Stimulated activated CD8-positive, alpha-beta memory T cell treated with anti-CD3 and anti-CD28 coated beads, Interleukin-2, amount 100 ng/mL, for 1 hour (primary cell): Measurements from ENCODE around the gene MPV17L.
"Not testable (repeated sequence)": the region's sequence is repeated elsewhere in the genome, so short reads cannot be mapped to it uniquely, and the experiment has no call there.

Experiments used
- DNase-seq, 2 donors: peaks; one replicate each; pipeline ENCODE4 v3.0.0-alpha.2; 2020; ENCODE audit warnings: low read depth in 2 of 2

The MPV17L gene

DNA sequence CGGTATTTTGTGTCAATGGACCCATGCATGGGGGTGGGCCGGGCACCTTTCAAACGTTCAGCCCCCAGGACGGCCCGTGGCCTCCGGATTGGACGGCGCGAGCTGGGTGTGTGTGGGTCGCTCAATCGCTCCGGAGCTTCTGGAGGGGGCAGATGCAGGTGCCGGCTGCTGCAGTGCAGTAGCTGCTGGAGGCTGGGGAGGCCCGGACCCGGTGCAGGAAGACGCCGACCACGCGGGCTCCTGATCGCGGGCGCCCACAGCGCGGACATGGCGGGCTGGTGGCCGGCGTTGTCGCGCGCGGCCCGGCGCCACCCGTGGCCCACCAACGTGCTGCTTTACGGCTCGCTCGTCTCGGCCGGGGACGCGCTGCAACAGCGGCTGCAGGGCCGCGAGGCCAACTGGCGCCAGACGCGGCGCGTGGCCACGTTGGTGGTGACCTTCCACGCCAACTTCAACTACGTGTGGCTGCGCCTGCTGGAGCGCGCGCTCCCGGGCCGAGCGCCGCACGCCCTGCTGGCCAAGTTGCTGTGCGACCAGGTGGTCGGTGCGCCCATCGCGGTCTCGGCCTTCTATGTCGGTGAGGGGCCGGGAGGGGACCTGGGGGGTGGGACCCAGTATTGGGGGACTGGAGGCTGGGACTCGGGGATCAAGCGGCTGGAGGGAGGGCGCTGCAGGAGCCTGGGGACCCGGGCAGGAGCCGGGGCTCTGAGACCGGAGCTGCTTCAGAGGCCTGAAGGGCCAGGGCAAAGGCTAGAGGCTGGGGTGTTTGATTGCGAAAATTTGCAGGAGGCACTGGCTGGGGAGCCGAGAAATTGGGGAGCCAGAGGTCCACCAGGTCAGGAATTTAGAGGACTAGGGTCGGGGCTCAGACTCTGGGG, at the start of gene MPV17L:
MPV17L (plus strand) TSS at position 124 of the 878 bp plus-strand sequence; CDS start at position 268, 144 bp downstream.
- not testable (repeated sequence) for DNase-seq

DNA sequence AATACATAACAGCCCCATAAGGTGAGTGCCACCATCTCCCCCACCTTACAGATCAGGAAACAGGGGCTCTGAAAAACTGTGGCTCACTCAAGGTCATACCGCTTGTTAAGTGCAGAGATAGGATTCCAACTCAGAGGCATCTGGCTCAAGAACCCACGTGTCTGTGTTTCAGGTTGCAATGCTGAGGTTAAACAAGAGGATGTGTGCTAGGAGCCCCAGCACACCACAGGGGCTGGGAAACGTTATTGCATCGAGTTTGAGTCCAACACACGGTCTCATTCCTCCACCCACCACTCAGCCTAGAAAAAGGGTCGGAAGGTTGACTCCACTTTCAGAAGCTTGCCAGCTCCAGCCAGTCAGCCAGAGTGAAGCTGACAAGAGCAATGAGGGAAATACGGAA, 46.8 kb upstream of the MPV17L start:
- DNase-seq = not testable (repeated sequence)

DNA sequence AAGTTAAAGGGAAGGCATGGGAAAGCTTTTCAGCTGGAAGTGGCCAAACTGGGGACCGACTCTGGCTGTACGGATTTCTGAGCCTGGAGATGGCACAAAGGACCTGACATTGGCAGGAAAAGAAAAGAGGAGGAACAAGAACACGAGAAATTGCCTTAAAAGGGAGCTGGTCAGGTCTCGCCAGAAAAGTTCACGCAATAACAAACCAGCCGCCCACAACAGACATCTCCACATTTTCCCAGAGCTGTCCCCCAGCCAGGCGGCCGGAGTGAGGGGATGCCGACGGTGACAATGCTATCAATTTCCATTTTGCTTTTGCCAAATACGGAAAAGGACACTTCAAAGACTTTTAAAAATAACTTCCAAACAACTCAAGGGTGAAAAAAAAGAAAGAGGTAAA, 44.3 kb upstream of the MPV17L start:
- DNase-seq = not testable (repeated sequence)

DNA sequence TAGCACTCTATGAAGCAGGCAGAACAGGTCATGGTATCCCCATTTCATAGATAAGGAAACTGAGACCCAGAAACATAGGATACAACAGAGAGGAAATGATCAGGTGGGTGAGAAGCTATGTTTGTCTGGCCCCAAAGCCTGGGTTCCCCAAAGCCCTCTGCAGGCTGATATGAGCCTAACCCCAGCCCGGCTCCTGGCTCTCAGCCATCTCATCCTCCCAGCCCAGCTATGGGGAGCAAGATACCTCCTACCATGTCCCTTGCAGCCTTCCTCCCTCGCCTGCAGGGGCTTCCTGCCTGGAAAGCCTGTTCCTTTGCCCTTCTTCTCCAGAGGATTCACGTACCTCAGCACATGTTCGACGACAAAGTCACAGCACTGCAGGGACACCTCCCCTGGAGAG, 43.8 kb upstream of the MPV17L start:
- DNase-seq = not testable (repeated sequence)

DNA sequence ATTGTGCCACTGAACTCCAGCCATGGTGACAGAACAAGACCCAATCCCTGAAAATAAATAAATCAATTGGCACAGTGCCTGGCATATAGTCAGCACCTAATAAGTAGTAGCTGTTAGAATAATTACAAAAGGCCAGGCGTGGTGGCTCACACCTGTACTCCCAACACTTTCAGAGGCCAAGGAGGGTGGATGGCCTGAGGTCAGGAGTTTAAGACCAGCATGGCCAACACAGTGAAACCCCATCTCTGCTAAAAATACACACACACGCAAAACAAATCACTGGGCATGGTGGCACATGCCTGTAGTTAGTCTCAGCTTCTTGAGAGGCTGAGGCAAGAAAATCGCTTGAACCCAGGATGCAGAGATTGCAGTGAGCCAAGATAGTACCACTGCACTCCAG, 42.7 kb upstream of the MPV17L start:
- not testable (repeated sequence) for DNase-seq

DNA sequence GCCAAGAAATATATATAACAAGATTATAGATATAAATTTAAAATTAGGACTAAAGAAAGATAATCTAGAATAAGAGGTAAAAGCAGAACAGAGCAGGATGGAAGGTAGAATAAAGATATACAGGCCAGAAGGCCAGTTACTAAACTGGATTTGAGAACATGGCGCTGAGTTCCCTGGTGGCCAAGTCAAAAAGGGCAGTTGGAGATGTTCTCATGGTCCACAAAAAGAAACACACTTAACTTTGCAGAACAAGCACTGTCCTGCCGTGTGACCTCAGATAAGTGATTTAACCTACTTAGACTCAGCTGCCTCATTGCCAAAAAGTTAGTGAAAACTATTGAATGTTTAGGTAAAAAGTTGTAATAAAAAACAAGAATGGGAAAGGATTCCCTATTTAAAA, 40.7 kb upstream of the MPV17L start:
- not testable (repeated sequence) for DNase-seq

DNA sequence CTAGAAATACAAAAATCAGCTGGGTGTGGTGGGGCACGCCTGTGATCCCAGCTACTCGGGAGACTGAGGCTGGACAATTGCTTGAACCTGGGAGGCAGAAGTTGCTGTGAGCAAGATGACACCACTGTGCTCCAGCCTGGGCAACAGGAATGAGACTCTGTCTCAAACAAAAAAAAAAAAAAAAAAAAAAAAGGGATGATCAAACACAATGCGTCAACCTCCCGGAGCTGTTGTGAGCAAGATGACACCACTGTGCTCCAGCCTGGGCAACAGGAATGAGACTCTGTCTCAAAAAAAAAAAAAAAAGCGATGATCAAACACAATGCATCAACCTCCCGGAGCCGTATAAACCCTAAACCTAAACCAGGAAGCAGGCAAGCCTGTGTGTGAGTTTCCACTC, 38.1 kb upstream of the MPV17L start:
- DNase-seq = not testable (repeated sequence)

DNA sequence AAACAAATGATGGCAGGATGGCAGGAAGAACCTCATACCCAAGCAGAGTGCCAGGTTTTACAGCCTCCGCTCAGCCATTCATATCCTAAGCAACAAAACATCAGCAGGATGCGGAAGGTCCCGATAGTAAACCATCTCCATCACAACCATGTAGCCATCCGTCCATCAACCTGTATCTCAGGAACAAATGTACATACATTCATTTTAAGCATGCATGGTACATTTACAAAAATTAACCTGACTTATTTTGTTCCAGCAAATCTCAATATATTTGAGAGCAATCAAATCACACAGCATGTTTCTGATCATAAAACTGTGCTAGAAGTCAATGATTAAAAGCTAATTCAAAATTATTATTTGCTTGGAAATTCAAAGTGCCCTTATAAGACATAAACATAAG, 17.4 kb upstream of the MPV17L start, which contains the start of gene NPIPA5:
NPIPA5 (minus strand) TSS at position 101 of the 400 bp plus-strand sequence; CDS start at position 101, 0 bp downstream.
- DNase-seq = not testable (repeated sequence)

DNA sequence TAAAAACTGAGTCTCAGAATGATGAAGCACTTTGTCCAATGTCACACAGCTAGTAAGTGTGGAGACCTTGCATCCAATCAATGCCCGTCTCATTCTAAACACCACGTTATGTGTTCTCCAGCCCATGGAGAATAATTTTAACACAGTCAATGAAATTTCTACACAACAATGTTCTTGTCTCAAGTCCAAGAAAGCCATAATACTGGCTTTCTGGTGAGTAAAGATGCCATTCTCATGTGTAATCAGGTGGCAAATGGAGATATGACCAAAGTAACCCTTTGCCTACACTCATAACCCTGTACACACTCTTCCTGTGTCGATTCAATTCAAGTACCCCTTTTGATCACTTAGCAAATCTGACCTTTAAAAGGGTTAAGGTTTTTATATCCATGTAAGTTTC, 12.7 kb upstream of the MPV17L start:
- not testable (repeated sequence) for DNase-seq

DNA sequence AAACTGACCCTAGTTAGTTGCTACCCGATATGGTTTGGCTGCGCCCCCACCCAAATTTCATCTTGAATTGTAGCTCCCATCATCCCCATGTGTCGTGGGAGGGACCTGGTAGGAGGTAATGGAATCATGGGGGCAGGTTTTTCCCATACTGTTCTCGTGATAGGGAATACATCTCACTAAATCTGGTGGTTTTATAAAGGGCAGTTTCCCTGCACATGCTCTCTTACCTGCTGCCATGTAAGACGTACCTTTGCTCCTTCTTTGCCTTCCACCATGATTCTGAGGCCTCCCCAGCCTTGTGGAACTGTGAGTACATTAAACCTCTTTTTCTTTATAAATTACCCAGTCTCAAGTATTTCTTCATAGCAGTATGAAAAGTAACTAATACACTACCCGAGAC, 7.5 kb upstream of the MPV17L start:
- not testable (repeated sequence) for DNase-seq

DNA sequence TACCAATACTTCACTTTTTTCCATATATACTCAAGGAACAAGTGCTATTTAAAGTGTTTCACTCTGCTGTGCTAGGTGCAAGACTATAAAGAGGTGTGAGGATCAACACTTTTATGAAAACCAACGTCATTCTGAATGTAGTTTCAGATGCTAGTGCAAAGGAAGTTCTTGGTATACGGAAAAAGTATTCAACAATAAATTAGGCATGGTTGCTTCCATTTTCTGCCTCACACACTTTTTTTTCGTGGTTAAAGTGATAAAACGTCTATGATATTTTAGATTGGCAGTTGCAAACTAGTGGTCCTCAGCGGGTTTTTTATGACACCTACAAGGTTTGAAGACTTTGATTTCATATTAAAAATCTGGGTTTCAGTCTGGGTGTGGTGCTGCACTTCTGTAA, 5.6 kb upstream of the MPV17L start:
- not testable (repeated sequence) for DNase-seq

DNA sequence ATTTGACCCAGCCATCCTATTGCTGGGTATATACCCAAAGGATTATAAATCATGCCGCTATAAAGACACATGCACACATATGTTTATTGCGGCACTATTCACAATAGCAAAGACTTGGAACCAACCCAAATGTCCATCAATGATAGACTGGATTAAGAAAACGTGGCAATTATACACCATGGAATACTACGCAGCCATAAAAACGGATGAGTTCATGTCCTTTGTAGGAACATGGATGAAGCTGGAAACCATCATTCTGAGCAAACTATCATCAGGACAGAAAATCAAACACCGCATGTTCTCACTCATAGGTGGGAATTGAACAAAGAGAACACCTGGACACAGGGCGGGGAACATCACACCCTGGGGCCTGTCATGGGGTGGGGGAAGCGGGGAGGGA, 2.5 kb upstream of the MPV17L start:
- not testable (repeated sequence) for DNase-seq

DNA sequence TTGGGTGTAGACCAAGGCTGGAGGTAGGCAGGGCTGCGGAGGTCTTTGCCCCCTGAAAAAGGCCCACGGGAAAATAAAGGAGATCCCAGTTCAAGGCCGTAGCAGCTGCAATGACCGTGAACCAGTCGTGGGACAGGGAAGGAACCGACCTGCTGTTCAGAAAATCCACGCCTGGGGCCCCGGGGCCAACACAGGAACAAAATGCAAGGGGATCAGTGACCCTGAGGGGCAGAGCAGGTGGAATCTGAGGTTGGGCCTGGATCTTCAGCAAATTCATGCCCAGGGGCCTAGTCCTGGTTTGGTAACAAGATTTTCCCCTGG, 915 bp downstream of the MPV17L start:
- DNase-seq = not testable (repeated sequence)

DNA sequence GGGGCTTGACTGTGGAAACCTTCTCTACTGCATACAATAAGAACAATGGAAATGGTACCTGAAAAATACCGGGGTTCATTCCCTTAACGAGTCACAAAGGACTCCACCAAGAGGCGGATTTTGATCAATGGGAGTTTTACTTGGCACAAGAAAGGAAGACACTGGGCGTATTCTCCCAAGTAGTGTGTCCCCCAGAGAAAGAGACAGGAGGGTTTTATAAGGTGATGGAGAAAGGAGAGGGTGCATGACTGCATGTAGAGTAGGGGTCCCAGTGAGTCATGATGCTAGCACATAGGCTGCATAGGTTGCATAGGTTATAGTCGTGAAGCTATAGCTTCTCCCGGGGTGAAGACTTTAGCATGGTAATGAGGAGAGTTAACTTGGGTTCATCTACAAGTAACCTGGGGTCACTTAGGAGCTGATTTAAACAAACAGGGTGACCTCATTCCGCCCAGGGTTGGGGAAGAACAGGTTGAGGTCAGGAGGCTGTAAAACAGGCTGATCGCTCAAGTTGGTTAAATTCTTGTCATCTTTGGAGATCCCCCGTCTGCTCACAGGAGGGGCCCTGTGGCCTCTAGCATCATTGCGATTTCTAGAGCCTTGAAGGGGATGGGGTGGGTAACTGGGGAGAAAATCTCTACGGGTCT, 1.5 kb downstream of the MPV17L start:
- no peak for DNase-seq

DNA sequence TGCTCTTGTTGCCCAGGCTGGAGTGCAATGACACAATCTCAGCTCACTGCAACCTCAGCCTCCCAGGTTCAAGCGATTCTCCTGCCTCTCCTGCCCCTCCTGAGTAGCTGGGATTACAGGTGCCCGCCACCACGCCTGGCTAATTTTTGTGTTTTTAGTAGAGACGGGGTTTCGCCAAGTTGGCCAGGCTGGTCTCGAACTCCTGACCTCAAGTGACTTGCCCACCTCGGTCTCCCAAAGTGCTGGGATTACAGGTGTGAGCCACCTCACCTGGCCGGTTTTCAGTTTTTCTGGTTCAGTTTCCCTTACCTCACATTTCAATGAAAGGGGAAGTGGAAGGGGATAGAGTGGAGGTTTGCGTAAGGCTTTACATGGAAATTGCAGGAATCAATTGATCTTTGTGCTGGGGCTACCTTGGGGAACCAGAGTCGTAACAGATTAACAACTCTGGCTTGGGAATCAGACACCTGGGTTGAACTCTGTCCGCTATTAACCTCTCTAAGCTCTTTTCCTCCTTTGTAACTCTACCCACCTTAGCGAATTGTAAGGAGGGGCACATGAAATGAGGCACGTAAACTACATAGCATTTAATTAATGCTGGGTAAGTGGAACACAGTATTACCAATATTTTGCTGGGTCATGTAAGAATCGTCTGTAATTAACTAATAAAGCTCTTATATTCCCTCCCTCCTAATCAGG, 3.2 kb downstream of the MPV17L start:
- DNase-seq = no peak

DNA sequence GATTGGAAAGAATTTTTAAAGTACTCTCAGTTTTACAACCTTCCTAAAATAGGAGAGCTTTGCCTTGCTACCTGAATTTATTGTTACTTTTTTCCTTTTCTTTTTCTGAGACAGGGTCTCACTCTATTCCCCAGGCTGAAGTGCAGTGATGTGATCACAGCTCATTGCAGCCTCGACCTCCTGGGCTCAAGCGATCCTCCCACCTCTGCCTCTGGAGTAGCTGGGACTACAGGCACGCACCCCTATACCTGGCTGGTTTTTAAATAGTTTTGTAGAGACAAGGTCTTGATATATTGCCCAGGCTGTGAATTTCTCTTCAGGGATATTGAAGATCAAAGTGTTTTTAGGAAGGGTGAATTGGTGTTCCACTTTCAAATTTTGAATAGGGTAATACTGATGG, 3.8 kb downstream of the MPV17L start:
- DNase-seq = no peak

DNA sequence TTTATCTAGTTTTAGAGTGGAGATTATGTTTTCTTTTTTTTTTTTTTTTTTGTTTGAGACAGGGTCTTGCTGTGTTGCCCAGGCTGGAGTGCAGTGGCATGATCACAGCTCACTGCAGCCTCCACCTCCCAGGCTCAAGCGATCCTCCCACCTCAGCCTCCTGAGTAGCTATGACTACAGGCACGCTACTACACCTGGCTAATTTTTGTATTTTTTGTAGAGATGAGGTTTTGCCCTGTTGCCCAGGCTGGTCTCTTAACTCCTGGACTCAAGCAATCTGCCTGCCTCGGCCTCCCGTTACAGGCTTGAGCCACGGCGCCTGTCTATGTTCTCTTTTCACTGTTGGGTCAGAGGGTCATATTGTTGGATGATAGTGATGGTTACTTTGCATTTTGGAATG, 4.8 kb downstream of the MPV17L start:
- DNase-seq = not testable (repeated sequence)

DNA sequence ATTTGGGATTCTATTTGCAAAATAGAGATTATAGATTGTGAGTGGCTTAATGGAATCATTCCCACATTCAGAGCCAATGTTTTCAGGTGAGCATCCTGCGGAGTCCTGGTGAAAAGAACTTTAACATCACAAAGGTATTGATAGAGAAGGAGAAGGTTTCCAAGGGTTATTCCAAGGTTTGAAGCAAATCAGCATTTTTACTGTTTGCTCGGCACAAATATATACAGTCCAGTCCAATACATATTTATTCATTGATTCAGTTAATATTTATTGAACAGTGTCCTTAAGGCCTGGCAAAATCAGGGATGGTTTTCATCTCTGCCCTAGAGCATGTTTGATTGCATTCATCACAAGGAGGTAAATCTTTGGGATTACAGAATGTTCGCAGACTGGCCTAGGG, 6.4 kb downstream of the MPV17L start:
- DNase-seq = no peak

DNA sequence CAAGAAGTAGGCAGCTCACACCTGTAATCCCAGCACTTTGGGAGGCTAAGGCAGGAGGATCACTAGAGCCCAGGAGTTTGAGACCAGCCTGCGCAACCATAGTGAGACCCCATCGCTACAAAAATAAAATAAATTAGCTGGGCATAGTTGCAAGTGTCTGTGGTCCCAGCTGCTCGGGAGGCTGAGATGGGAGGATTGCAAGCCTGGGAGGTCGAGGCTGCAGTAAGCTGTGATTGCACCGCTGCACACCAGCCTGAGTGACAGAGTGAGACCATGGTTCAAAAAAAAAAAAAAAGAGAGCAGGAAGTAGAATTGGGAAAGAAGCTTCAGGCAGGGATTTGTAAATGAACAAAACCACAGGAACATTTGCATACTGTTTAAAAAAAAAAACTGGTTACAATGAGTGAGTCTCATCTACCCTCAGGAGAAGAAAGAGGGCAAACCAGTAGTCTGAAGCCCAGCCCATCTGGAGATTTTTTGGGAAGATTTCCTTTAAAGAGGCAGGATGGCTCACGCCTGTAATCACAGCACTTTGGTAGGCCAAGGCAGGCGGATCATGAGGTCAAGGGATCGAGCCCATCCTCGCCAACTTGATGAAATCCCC, 7.9 kb downstream of the MPV17L start:
- no peak for DNase-seq

DNA sequence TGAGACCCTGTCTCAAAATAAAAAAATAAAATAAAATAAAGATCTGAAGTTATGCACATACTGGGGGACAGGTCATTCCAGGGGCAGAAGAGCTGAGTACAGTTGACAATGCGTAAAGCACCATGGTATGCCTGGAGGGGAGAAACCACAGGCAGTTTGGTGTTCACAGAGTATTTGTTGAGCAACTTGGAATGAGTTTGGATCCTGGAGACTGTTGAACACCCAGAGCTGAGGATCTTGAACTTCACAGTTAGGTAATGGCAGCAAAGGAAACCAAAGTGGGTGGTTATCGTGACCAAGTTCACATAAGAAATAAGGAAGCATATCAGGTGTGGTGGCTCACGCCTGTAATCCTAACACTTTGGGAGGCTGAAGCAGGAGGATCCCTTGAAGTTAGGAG, 8.5 kb downstream of the MPV17L start:
- not testable (repeated sequence) for DNase-seq

DNA sequence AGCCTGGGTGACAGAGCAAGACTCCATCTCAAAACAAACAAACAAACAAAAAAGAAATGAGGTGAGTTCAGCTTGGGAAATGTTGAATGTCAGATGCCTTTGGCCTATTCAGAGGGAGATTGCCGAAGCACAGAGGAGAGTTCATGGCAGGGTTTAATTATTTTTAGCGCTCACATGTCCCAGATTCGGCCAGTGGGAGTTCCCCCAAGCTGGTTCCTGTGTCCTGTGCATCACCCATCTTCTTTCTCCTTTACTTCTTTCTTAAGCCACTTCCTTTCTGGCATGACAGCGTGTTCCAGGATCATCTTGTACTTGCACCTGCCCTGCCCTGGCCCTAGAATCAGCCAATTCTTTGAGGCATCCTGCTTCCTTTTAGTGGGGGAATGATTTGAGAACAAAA, 9.2 kb downstream of the MPV17L start:
- DNase-seq = no peak

DNA sequence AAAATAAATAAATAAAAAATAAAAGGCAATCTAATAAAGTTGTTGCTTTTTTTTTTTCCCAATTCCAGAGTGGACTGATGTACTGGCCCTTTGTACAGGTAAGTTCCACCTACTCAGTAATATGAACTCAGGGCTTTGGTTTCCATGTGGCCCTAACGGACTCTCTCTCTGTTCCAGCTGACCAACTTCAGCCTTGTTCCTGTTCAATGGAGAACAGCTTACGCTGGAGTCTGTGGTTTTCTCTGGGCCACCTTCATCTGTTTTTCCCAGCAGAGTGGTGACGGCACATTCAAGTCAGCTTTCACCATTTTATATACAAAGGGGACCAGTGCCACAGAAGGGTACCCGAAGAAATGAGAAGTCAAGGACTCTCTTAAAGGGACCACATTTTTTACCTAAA, 12.2 kb downstream of the MPV17L start:
- not testable (repeated sequence) for DNase-seq
